H1 (cell line): ENCODE results near the gene ETNPPL.

ENCODE experiments used
- JUN ChIP-seq: IDR thresholded peaks from 2 replicates; pipeline ENCODE4 v1.6.1; 2011; ENCODE audit warnings: low read depth, mild to moderate bottlenecking, improper control_type of control experiment, low read length
- POLR2A ChIP-seq, 2 experiments: IDR thresholded peaks; 1 replicate in 1 of 2; 2 replicates in 1 of 2; pipeline ENCODE4 v1.6.1; 2011; ENCODE audit warnings: low read depth in 2 of 2, low read length in 2 of 2, mild to moderate bottlenecking in 2 of 2; ENCODE audit errors: control extremely low read depth in 1 of 2
- RAD21 ChIP-seq, 2 experiments: IDR thresholded peaks in 1 of 2; conservative IDR thresholded peaks in 1 of 2; 2 replicates each; pipeline ENCODE4 v1.6.1; 2011; ENCODE audit warnings: low read depth in 2 of 2, low read length in 2 of 2, improper control_type of control experiment in 1 of 2, inconsistent platforms in 1 of 2, mild to moderate bottlenecking in 1 of 2, moderate library complexity in 1 of 2
- RBBP5 ChIP-seq: IDR thresholded peaks from 2 replicates; pipeline ENCODE4 v1.7.1; 2012; ENCODE audit warnings: low read depth, mild to moderate bottlenecking, inconsistent platforms, low read length, moderate library complexity, borderline replicate concordance
- TF ChIP-seq, protein P1 (sequence below), 3 experiments: IDR thresholded peaks; 1 replicate in 2 of 3; 2 replicates in 1 of 3; pipeline versions ENCODE4 v1.5.1 to v1.6.1; 2011; ENCODE audit warnings: low read length in 3 of 3, mild to moderate bottlenecking in 3 of 3, inconsistent platforms in 2 of 3, low read depth in 1 of 3, moderate library complexity in 1 of 3; ENCODE audit not compliant: insufficient read depth in 1 of 3; ENCODE audit errors: control extremely low read depth in 1 of 3

DNA sequence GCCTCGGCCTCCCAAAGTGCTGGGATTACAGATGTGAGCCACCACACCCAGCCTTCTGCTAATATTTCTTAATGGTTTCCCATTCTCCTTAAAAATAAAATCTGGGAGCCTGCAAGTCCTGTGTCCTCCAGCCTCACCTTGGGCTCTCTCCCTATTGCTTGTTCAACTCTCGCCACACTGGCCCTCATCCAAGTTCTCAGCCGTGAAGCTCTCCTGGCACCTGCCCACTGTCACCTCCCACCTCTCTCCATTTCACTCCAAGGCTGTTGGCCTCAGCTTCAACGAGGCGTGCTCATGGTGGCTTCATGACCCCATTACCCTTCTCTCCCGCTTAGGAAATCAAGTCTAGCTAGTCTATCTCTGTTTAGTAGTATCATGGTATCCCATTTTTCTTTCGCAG, 9.5 kb upstream of the ETNPPL start:
- TF ChIP-seq RBBP5 (no peak), JUN (no peak), RAD21 (IDR thresholded peaks at IDR 0.05 in 1 of 2, conservative IDR thresholded peaks at IDR 0.05 in 1 of 2; ENCODE audit: low read depth in 2 of 2, low read length in 2 of 2) (no peak), POLR2A (IDR thresholded peaks at IDR 0.05; ENCODE audit: control extremely low read depth in 1 of 2, low read depth in 2 of 2, low read length in 2 of 2) (no peak)
- TF ChIP-seq, protein P1, sequence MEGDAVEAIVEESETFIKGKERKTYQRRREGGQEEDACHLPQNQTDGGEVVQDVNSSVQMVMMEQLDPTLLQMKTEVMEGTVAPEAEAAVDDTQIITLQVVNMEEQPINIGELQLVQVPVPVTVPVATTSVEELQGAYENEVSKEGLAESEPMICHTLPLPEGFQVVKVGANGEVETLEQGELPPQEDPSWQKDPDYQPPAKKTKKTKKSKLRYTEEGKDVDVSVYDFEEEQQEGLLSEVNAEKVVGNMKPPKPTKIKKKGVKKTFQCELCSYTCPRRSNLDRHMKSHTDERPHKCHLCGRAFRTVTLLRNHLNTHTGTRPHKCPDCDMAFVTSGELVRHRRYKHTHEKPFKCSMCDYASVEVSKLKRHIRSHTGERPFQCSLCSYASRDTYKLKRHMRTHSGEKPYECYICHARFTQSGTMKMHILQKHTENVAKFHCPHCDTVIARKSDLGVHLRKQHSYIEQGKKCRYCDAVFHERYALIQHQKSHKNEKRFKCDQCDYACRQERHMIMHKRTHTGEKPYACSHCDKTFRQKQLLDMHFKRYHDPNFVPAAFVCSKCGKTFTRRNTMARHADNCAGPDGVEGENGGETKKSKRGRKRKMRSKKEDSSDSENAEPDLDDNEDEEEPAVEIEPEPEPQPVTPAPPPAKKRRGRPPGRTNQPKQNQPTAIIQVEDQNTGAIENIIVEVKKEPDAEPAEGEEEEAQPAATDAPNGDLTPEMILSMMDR (IDR thresholded peaks at IDR 0.05; ENCODE audit: control extremely low read depth in 1 of 3, insufficient read depth in 1 of 3, low read depth in 1 of 3, low read length in 3 of 3), result no peak
